HG02678 (cell line): ENCODE results near the gene SEPTIN8.
A peak's percentile ranks its signal among the peaks of the same experiment; 100 is the strongest.

Experiments used
- ATAC-seq: cut with Tn5 transposase; IDR thresholded peaks from one replicate; pipeline ENCODE4 v1.9.1; 2021; ENCODE audit warnings: mild to moderate bottlenecking, moderate library complexity; ENCODE audit not compliant: unreplicated experiment

The SEPTIN8 gene

DNA sequence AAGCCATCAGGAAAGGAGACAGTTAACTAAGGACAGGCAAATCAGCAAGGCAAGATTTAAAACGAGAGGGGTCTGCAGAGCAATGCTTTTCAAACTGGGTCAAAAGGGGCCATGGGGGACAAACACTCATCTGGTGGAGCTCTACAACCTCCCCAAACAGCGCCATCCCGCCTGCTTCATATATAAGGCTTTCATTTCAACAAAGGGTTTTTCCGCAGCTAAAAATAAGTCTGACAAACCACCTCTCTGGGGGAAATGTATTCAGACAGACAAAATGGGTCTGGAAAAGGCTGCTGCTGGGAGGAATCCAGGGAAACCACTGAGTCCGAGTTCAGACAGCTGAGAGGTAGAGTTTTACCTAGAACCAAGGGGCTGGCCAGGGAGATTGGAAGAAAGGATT is 8.3 kb upstream of the SEPTIN8 start:
- no peak for ATAC-seq

DNA sequence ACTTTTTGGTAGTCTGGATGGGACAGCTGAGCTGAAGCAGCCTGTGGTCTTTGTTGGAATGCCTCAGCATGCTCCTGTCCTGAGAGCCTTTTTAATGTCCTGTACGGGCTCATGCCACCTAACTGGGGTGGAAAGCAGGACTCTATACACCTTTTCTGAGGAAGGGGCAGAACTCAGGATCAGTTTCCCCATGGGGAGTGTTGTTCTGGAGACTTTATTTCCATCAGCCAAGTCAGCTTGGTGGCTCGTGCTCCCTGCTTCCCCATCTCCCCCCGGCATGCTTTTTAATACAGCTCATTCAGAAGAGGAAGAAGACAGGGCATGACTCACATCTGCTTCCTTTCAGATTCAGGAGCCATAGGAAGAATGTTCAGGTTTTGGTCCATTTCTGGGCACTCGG is 5.1 kb upstream of the SEPTIN8 start:
- no peak for ATAC-seq

DNA sequence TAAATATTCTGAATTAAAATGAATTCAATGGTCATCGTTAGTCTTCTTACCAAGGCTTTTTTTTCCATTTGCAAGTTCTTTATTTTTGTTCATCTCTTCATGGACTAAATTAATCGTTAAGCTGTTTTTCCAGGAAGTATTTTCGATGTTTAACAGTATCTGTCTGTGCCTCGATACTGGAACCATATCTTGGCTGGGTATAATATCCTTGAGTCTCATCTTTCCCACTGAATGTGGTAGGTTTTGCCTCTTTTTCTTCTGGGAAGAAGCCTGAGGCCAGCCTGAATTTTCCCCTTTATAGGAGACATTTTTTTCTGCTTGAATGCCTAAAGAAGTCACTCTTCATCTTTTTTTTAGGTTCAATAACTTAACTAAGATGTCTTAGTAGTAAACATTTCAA is 4.0 kb upstream of the SEPTIN8 start:
- ATAC-seq = no peak

DNA sequence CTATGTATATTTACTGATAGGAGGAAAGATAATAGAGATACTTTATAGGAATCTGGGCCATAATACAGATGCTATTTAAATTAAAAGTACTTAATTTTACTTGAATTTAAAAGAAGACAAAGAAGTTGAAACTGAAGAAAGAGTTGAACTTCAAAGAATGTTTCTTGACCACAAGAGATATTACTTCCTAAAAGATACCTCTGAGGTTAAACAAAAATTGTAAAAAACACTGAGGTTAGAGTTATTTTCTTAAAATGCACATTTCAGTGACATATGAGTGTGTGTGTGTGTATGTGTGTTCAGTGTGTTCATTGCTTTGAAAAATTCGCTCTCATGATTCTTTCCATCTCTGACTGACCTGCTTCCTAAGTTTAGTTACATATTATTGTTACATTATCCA is 3.5 kb upstream of the SEPTIN8 start:
- ATAC-seq = no peak

DNA sequence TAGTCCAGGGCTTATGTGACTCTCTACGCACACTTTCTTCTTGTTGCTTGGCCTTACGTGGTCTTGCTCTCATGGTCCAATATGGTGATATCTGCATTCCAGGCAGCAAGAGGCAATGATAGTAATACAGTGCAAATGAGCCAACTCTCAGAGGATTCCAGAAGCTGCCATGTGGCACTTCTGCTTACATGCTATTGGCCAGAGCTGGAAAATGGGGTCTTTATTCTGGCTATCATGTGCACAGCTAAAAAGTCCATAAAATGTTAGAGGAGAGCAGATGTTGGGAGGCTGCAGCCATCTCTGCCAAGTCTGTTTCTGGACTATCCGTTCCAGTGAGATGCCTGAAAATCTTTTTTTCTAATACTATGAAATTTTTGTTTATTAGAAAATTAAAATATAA is 2.9 kb upstream of the SEPTIN8 start:
- ATAC-seq = no peak

DNA sequence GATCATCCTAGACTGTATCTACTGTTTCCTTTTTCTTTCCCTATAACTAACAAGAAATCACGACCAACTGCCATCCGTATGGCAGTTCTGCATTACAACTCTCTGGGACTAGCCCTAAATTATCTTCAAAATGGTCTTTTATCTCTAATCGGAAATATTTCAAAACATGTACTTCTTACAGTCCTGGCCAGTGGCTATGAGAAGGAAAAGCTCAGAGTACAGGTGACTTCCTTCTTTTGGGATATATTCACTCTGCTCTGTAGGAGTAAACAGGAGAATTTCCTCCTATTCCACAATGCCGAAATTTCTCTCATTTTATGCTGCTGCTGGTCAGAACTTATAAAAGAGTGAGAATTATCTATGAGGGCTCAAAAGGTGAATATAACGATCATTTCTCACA is 1.8 kb upstream of the SEPTIN8 start:
- ATAC-seq = no peak

DNA sequence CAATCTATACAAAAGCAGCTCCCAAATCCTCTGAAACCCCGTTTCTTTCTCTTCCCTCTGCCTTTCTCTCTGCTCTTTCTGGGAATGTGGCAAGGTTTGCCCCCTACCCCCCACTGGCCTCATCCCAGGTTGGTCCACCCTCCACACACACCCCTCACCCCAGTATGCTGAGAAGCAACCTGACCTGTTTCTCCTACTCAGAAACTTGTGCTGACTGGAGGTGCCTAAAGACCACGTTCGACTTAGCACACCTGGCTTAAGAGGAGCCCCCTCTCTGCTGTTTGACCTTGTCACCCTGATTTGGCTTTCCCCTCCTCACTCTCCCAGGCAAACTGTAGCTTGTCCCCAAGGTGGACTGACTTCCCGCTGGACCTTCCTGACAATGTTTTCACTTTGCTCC is 1.1 kb upstream of the SEPTIN8 start:
- no peak for ATAC-seq

DNA sequence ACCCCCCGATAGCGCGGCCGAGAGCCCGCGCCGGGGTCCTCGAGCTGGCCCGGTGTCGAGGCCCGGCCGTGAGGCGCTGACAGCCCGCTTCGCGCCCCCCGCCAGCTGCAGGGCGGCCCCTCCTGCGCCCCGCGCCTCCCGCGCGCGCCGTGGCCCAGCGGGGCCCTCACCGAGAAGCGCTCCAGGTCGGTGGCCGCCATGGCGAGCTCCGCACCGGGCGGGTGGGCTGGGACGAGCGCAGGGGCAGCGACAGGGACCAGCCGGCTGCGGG is 166 bp downstream of the SEPTIN8 start:
- ATAC-seq = no peak

DNA sequence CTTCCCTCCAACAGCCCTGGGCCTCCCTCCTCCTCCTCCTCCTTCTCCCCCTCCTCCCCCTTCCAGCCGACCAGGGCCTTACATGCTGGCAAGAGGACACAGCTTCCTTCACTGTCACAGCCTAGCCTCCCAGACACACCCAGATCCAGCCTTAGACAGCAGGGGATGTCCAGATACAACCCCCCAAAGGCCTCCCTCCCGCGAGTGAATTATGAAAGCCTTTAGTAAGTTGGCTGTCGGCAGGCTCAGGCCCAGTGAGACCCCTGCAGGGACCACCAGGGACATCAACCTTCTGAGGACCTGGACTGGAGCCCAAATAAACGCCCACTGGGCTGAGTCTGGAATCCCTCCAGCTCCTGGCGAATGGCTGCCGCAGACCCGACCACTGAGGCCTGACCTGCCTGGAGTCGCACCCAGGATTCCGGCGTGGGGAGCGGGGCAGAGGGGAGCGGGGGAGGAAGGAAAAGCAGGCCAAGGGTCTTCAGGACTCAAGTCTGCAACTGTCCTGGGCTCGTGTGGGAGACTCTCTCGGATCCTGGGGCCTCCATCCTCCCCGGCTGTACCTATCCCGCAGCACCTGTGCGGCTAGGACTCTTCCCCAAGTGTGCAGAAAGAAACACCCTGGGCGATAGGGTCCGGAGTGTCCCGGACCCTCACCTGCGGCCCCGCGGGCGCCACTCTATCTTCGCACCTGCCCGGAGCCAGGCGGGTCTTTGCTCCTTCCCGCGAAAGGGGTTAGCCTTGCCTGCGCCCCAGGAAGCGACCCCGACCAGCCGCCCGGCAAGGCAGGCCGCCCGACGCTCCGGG is 705 bp downstream of the SEPTIN8 start:
- peak; percentile 11 for ATAC-seq

DNA sequence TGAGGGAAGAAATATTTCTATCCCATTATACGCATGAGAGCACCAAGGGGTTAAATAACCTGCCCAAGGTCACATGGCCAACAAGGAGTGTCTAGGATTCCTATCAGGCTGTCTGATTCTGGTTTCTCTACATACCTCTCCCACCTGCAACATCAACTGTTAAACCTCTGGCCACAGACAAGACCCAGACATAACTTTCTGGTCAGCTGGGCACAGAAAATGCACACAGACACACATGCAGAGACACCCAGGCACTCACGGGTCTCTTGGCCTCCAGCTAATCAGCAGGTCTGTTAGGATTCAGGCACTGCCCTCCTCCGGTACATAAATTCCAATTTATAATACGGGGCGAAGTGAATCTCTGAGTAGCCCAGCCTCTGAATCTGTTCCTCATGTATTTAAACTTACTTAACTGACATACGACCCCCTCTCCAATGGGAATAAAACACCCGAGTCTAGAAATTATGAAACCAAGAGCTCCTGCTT is 1.5 kb downstream of the SEPTIN8 start:
- no peak for ATAC-seq

DNA sequence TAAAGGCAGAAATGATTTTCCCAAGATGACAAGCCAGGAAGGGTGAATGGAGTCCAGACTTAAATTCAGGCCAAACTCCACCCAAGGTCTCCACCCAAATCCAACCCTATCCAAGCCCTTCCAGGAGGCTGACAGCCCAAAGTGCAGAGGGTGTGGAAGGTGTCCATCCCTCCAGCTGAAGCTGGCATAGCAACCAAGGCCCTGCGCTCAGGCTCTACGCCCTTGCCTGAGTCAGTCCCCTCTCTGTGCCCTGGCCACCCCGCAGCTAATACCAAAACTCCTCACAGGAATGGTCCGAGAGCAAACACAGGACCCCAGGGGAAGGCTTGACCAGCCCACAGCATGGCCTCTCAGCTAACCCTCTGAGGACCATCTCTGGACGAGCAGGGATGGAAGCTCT is 2.1 kb downstream of the SEPTIN8 start:
- no peak for ATAC-seq

DNA sequence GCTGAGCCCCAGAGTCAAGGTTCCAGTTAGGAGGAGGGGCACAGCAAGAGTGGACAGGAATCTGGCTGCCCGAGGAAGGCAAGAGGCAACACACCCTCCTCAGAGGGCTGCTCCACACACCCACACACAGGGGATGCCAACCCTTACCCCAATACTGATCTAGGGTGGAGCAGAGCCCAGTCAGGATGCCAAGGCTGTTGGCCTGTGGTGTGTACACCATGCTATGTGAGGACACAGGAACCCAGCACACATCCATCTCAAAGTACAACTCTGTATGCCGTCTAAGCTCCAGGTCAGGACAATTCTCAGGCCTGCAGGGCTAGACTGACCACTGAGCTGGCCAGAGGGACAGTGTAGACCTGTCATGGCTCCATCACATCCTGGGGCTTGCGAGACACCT is 2.6 kb downstream of the SEPTIN8 start:
- no peak for ATAC-seq

DNA sequence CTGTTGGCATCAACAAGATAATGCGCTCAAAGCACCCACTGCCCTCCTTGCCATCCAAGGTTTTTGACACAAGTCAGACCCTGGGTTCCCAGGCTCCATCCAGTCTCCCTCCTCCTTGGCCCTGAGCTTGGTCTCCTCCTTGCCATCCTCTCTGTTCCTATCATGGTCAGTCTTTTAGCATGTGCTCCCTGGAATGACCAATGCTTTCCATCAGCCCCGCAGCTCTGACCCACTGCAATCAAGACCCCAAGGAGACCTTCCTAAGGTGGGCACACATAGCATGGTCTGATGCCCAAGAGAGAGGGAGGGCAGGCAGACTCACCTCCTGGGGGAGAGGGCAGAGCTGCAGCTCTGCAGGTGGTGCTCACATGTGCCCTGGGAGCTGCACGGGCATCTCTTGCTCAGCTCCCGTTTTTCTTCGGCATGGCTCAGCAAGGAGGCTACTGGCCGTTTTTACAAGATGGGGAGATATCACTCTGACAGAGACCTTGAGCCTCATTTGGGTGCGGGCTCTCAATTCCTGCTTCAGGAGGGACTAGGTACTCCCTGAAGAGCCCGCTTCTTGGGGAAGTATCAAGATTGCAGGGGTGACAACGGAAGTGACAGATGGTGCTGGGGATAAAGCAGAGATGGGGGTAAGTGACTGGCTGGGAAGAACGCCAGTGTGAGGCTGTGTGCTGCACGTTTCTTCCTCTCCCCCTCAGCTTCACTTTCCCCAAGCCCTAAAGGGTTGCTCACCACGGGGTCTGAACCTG is 3.3 kb downstream of the SEPTIN8 start:
- no peak for ATAC-seq

DNA sequence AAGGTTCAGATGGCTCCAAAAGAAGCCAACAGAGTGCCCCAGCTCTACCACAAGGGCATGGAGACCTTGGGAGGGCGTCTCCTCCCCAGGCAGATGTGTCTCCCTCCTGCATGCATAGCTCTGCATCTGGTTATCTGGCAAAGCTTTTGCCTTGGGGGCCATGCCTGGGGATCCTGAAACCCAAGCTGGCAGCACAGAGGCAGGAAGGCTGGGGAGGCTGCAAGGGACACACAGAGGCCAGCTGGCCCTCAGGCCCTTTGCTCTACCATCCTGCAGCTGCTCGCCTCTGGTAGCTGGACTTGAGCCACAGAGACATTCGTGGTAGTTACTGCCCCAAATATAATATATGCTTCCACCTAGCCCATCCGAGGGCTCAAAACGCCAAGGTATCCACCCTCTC is 3.9 kb downstream of the SEPTIN8 start:
- no peak for ATAC-seq

DNA sequence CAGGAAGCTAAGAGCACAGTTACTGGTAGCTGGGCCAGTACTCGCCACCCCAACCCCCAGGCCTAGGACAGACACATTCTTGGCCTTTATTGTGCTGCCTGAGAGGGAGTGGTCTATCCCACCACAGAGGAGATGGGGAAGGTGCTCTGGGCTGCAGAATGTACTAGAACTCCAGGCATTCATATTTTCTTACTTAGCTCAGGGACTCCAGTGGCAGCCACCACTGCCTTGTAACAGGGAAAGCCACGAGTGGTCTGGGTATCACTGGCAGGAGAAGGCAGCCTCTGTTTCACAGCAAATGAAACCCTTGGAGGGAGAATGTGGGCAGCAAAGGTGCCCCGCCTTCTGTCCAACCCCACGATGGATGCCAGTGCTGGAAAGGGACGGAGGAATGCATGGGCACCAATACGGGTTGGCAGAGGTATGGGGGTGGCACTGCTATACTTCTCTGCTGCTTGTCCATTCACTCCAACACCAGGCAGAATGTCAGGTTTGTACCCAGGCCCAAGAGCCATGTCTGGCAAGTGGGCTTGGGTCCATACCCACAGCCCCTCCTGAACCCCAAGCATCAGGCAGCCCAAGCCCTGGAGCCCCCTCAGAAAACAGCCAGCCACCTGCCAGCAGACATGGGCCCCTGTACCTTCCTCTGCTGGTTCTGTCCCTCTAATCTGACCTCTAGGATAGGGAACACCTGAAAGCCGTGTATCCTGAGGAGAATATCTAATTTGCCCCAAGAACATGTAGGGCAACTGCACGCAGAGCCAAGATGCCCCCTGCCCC is 4.6 kb downstream of the SEPTIN8 start:
- no peak for ATAC-seq

DNA sequence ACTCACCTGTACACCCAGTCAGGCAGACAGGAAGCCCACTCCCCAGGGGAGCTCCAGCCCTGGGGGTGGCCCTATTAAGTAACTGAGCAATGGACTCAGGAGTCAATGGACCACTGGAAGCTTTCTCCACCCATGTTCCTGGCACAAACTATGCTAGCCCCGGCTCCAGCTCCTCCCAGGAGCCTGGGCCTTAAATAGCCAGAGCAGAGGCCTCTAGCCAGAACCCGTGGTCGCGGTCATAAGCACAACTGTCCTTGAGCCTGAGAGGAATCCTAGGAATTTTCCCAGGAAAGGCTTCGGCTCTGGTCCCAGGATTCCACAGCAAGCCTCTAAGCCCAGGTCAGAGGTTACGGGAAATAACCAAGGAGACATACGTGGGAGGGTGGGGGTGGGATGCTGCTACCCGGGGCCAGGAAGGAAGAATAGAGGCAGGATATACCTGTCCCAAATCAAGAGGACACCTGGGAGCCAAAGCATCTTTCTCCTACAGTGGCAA is 5.5 kb downstream of the SEPTIN8 start:
- ATAC-seq = no peak

DNA sequence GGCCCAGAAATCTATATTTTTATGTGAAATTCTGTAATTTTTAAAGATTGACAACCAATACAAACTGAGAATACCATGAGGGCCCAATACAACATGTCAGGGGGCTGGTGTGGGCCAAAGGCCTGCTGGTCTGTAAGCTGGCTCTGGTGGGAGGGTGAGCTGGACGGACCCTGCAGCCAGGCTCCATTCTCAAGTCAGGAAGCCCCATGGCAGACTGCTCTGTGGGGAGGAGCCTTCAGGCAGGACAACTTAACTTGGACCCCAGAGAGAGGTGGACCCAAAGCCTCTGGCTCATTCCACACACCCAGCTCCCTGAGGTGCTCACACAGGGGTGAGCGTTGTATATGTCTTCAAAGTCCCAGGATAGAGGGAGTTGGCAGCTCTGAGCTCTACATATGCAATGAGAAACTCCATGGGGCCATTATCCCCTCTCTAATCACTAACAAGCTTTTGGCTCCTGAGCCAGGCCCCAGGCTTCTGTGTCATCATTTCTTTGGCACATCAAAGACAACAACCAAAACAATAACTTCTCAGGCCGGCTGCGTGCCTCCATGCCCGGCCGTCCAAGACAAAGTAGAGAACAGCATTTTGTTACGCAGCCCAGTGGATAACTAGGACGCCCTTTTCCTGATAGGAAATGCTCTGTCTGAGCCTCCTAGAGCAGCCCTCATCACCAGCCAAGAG is 6.4 kb downstream of the SEPTIN8 start:
- ATAC-seq = no peak

DNA sequence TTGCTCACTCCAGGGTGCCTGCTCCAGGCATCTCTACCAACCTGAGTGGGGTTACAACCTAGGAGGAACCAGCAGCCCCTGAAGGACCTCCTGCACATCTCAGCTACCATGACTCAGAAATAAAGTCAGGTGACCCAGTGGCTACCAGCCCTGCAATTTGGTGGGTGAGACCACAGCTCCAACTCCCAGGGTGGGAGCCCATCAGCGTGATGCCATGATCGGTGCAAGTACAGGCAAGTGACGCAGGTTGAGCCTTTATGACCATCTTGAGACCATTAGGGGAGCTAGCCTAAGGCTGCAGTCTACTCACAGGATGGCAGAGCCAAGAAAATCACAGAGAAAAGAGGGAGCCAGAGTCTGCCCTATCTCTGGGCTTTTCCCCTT is 8.6 kb downstream of the SEPTIN8 start:
- ATAC-seq = no peak

DNA sequence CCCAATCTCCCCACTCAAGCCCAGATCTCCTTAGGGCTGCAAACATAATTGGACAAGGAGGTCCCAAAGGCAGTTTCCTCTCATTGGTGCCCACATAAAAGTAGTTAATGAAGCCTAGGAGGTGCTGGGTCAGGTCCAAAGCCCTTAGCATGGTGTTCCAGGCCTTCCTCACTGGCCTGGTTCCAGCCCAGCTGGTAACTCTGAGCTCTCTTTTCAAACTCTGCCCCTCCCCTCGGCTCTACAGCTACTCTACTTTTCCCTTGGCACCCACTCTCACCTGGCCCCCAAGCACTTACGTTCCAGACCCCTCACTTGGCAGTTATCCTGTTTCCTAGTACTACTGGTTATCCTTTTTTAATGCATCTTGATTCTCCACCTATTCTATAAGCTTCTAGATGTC is 9.9 kb downstream of the SEPTIN8 start:
- ATAC-seq = no peak

DNA sequence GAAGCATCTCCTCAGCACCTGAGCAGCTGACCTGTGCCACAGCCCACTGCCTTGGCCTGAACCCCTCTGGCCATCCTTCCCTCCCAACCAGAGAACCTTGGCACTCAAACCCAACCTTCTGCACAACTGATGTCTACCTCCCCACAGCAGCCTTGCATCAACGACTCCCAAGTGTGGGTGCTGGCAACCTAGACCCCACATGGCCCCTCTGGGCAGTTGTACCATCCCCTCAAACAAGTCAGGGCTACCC is 10.3 kb downstream of the SEPTIN8 start:
- ATAC-seq = no peak

DNA sequence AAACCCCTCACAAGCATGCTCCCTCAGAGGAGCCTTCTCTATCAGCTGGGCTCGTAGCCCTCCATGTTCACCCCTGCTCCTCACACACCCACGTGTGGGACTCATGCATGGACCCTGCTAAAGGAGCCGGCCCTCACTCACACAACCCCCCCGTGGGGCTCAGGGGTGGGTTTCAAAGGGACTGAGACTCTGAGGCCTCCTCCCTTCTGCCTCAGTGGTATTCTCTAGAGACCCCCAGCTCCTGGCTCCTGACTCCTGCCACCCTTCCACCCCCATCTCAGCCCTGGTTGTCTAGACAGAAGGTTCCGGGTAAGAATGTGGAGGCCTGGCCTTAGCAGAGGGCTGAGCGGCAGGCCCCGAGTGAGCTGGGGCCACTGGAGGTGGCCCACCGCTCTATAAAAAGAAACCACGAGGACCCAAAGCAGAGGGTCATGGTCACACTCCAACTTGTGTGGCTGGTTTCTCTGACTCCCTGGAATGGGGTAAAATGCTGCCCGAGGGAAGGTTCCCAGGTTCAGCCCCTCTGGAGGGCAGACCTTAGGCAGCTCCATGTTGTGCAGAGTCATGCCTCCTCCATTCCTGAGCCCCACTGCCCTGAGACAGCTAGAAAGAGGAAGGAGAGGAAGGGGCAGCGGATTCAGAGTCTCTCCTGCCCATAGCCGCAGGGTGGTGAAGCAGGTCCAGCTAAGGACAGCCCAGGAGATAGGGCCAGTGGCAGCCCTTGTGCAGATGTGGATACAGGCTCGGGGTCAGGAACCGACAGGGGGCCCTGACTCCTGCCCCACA is 10.8 kb downstream of the SEPTIN8 start:
- no peak for ATAC-seq
